Small intestine (tissue), 7 donors: ENCODE measurements around the gene SPN. TPM values are rescaled to one million over a fixed set of nuclear protein-coding genes. Genes with fewer than 3 reads are reported as not detected.

Source experiments
- DNase-seq, 2 donors: peaks; one replicate each; pipeline versions ENCODE4 v3.0.0 to v3.0.0-alpha.2; 2013
- FAIRE-seq: peaks from 2 replicates; lab custom pipeline; 2012; peaks lifted over from hg19 to GRCh38; lab: Jason Lieb, UNC
- H3K27ac ChIP-seq, 3 donors: one replicate each; pipeline ENCODE4 v1.5.1; 2013; ENCODE audit warnings: low read length in 2 of 3, mild to moderate bottlenecking in 2 of 3, control low read depth in 1 of 3, inconsistent platforms in 1 of 3, low read depth in 1 of 3, moderate library complexity in 1 of 3
- H3K27me3 ChIP-seq, 3 donors: one replicate each; pipeline ENCODE4 v1.6.1; 2013; ENCODE audit warnings: low read length in 3 of 3, inconsistent platforms in 1 of 3; ENCODE audit not compliant: control insufficient read depth in 3 of 3, insufficient read depth in 3 of 3
- H3K36me3 ChIP-seq, 3 donors: one replicate each; pipeline ENCODE4 v1.6.1; 2013; ENCODE audit warnings: low read length in 3 of 3, inconsistent platforms in 1 of 3, low read depth in 1 of 3, mild to moderate bottlenecking in 1 of 3, moderate library complexity in 1 of 3; ENCODE audit not compliant: control insufficient read depth in 3 of 3, insufficient read depth in 2 of 3
- H3K4me1 ChIP-seq, 3 donors: one replicate each; pipeline ENCODE4 v1.6.1; 2013; ENCODE audit warnings: low read length in 2 of 3, inconsistent platforms in 1 of 3, low read depth in 1 of 3, mild to moderate bottlenecking in 1 of 3, moderate library complexity in 1 of 3; ENCODE audit not compliant: control insufficient read depth in 3 of 3, insufficient read depth in 2 of 3
- H3K4me3 ChIP-seq, 3 donors: one replicate each; pipeline ENCODE4 v1.5.1; 2013; ENCODE audit warnings: low read length in 3 of 3, control low read depth in 1 of 3, inconsistent platforms in 1 of 3, low read depth in 1 of 3, mild to moderate bottlenecking in 1 of 3, moderate library complexity in 1 of 3
- H3K9me3 ChIP-seq, 2 donors: one replicate each; pipeline ENCODE4 v1.6.1; 2013; ENCODE audit warnings: low read depth in 1 of 2, low read length in 1 of 2; ENCODE audit not compliant: control insufficient read depth in 2 of 2, insufficient read depth in 1 of 2
- WGBS, 3 donors: extraction: QIAGEN DNeasy Blood & Tissue Kit; methylation state at CpG; one replicate each; pipeline ENCODE4 v1.1.7; 2013; 5-methylcytosine and 5-hydroxymethylcytosine counted together
- polyA plus RNA-seq, 4 donors: library from polyadenylated mRNA; stranded (reverse) in 3 of 4; unstranded in 1 of 4; fragments of 200-250 nt in 3 of 4; fragments of 120-200 nt in 1 of 4; gene quantifications; one replicate each; pipeline versions ENCODE4 v1.2.1 to v1.2.3, GENCODE V29; 2013
- donor health status: healthy with polysubstance abuse.
- donor health status: control.
- donor health status: control.
- donor health status: Bipolar disorder and iron deficiency.
- donor health status: healthy.

Gene SPN
- polyA plus RNA-seq, 4 donors, result 1.1 to 4.8 (median 1.4) TPM

- Histone ChIP-seq H3K27ac (no peak overlapping the region), H3K36me3 (no peaks in the 10 kb centered on the region), H3K4me3 (no peak overlapping the region), H3K4me1 (no peaks in the 10 kb centered on the region), H3K27me3 (no peaks in the 10 kb centered on the region), H3K9me3 (no peaks in the 10 kb centered on the region)
- FAIRE-seq (no peak), DNase-seq (peak in 1 of 2 donors; percentile 18)
- 44 to 51% (median 48%) methylated on average over 3 of the region's 3 CpGs for WGBS, 3 donors
These were observed 21.5 kb upstream of the SPN start for GRCh38 chr16:29641561-29641960.

GRCh38 chr16:29643596-29643995, 19.5 kb upstream of the SPN start:
- 92 to 98% (median 94%) methylated on average over 7 of the region's 7 CpGs for WGBS, 3 donors
- DNase-seq (no peak), FAIRE-seq (no peak)
- no peak overlapping the region for H3K4me3 ChIP-seq
- no peaks in the 10 kb centered on the region for H3K27me3 ChIP-seq
- no peaks in the 10 kb centered on the region for H3K9me3 ChIP-seq
- H3K4me1 ChIP-seq, result no peaks in the 10 kb centered on the region
- no peak overlapping the region for H3K27ac ChIP-seq
- no peaks in the 10 kb centered on the region for H3K36me3 ChIP-seq

- H3K9me3 ChIP-seq, result no peaks in the 10 kb centered on the region
- no peak for DNase-seq
- no peaks in the 10 kb centered on the region for H3K4me1 ChIP-seq
- WGBS, 3 donors, result 75 to 93% (median 77%) methylated on average over 9 of the region's 9 CpGs
- H3K4me3 ChIP-seq, result no peak overlapping the region
- no peak for FAIRE-seq
- no peaks in the 10 kb centered on the region for H3K36me3 ChIP-seq
- H3K27ac ChIP-seq, result no peak overlapping the region
- no peaks in the 10 kb centered on the region for H3K27me3 ChIP-seq
These were observed 18.6 kb upstream of the SPN start for GRCh38 chr16:29644338-29644857.

GRCh38 chr16:29644973-29645693, 17.9 kb upstream of the SPN start:
- H3K4me1 ChIP-seq, result no peaks in the 10 kb centered on the region
- H3K36me3 ChIP-seq, result no peaks in the 10 kb centered on the region
- no peak overlapping the region for H3K4me3 ChIP-seq
- WGBS, 3 donors, result 65 to 89% (median 88%) methylated on average over 4 of the region's 4 CpGs
- no peaks in the 10 kb centered on the region for H3K27me3 ChIP-seq
- no peak for FAIRE-seq
- DNase-seq, result no peak
- peak overlapping the region in 1 of 3 donors; percentile 9 for H3K27ac ChIP-seq
- H3K9me3 ChIP-seq, result no peaks in the 10 kb centered on the region

- Histone ChIP-seq H3K36me3 (no peaks in the 10 kb centered on the region), H3K27me3 (no peaks in the 10 kb centered on the region), H3K27ac (no peak overlapping the region), H3K4me1 (no peaks in the 10 kb centered on the region), H3K9me3 (no peaks in the 10 kb centered on the region), H3K4me3 (no peak overlapping the region)
- 56 to 69% (median 66%) methylated on average over 4 of the region's 4 CpGs for WGBS, 3 donors
- FAIRE-seq (no peak), DNase-seq (peak; percentile 37 to 62)
These were observed 17.3 kb upstream of the SPN start for GRCh38 chr16:29645694-29646187.

GRCh38 chr16:29646947-29647346, 16.1 kb upstream of the SPN start:
- no peak for DNase-seq
- no peak overlapping the region for H3K27ac ChIP-seq
- no peaks in the 10 kb centered on the region for H3K9me3 ChIP-seq
- no peak overlapping the region for H3K4me3 ChIP-seq
- no peaks in the 10 kb centered on the region for H3K4me1 ChIP-seq
- no peaks in the 10 kb centered on the region for H3K27me3 ChIP-seq
- no peak for FAIRE-seq
- H3K36me3 ChIP-seq, result no peaks in the 10 kb centered on the region
- WGBS, 3 donors, result 52 to 78% (median 74%) methylated on average over 3 of the region's 3 CpGs

GRCh38 chr16:29649588-29650494, 13.2 kb upstream of the SPN start:
- Histone ChIP-seq H3K36me3 (no peaks in the 10 kb centered on the region), H3K9me3 (no peaks in the 10 kb centered on the region), H3K27me3 (no peaks in the 10 kb centered on the region), H3K27ac (no peak overlapping the region), H3K4me1 (no peaks in the 10 kb centered on the region), H3K4me3 (no peak overlapping the region)
- DNase-seq (no peak), FAIRE-seq (no peak)
- WGBS, 3 donors, result 75 to 84% (median 76%) methylated on average over 9 of the region's 9 CpGs

- Histone ChIP-seq H3K4me1 (no peaks in the 10 kb centered on the region), H3K36me3 (no peaks in the 10 kb centered on the region), H3K27me3 (no peaks in the 10 kb centered on the region), H3K9me3 (no peaks in the 10 kb centered on the region), H3K4me3 (no peak overlapping the region), H3K27ac (no peak overlapping the region)
- 98 to 100% (median 99%) methylated on average over 2 of the region's 2 CpGs for WGBS, 3 donors
- DNase-seq, result no peak
- no peak for FAIRE-seq
These were observed 12.3 kb upstream of the SPN start for GRCh38 chr16:29650771-29651170.
